Adrenal gland (tissue), 5 donors: ENCODE measurements around the gene TUFM.

Experiments
- POLR2A ChIP-seq, 2 donors: fragments of 450-650 bp; IDR thresholded peaks; one replicate each; pipeline ENCODE4 v1.6.1; 2017; ENCODE audit warnings: antibody characterized with exemption in 2 of 2, mild to moderate bottlenecking in 2 of 2, moderate library complexity in 1 of 2
- TF ChIP-seq, protein P1 (sequence below), 6 experiments: fragments of 450-650 bp in 4 of 6; fragments of 200-600 bp in 2 of 6; sonication (generic) in 1 of 6; IDR thresholded peaks; 1 replicate in 5 of 6; 2 replicates in 1 of 6; pipeline versions ENCODE4 v1.5.1 to v1.8.0; 2016 to 2021; ENCODE audit warnings: antibody characterized with exemption in 6 of 6, mild to moderate bottlenecking in 2 of 6, moderate library complexity in 1 of 6
- donor health status: DM: no; HTN: no; CAD: no.

DNA sequence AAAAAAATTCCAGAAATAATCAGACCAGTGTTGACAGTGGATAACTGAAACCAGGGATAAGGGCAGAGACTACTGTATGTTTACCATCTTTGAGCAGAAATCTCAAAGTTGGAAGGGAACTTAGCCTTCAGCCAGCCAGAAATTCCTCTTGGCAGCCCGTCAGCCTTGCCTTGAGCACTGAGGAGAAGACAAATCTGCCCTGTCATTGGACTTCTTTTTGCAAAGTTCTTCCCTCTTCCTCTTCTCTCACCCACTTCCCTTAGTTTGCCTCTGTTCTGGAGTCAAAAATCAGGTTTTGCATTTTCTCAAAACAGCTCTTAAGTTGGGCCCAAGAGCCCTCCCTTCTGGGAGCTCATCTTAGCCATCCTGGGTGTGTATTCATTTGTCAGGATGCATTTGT, 6.2 kb downstream of the TUFM start:
- TF ChIP-seq, protein P1, sequence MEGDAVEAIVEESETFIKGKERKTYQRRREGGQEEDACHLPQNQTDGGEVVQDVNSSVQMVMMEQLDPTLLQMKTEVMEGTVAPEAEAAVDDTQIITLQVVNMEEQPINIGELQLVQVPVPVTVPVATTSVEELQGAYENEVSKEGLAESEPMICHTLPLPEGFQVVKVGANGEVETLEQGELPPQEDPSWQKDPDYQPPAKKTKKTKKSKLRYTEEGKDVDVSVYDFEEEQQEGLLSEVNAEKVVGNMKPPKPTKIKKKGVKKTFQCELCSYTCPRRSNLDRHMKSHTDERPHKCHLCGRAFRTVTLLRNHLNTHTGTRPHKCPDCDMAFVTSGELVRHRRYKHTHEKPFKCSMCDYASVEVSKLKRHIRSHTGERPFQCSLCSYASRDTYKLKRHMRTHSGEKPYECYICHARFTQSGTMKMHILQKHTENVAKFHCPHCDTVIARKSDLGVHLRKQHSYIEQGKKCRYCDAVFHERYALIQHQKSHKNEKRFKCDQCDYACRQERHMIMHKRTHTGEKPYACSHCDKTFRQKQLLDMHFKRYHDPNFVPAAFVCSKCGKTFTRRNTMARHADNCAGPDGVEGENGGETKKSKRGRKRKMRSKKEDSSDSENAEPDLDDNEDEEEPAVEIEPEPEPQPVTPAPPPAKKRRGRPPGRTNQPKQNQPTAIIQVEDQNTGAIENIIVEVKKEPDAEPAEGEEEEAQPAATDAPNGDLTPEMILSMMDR (IDR thresholded peaks at IDR 0.05), result no peak
- no peak for TF ChIP-seq POLR2A (IDR thresholded peaks at IDR 0.05)
